Fibroblast of skin of right biceps (primary cell): ENCODE results near the gene SSU72.
A peak's percentile ranks its signal among the peaks of the same experiment; 100 is the strongest.
"Not testable (repeated sequence)": the region's sequence is repeated elsewhere in the genome, so short reads cannot be mapped to it uniquely, and the experiment has no call there.

ENCODE experiments used
- DNase-seq: peaks from one replicate; pipeline ENCODE4 v3.0.0-alpha.2; 2013

The SSU72 gene

DNA sequence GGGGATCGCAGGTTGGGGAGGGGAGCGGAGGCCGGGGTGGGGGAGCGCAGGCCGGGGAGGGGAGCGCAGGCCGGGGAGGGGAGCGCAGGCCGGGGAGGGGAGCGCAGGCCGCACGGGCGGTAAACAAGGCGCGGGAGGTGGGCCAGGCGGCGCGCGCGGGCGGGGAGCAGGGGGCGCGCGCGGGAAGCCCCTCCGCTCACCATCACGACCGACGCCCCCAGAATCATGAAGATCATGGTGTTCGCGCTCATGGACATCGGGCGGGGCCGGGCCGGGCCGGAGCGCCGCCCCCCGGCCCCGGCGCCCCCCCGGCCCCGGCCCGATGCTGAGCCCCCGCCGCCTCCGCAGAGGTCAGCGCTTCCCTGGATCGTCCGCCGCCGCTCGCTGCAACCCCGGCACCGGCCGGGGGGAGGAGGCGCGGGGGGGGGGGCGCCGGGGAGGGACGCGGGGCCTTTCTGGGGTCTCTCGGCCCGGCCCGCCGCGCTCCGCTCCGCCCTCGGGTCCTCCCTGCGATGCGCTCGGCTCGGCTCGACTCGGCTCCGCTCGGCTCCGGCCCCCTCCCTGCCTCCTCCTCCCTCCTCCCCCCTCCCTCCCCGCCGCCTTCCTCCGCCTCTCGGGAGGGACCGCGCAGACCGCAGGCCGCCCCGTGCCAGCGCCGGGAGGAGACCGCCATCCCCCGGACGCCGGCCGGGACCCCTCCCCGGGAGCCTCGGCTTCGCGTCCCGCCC is 34.4 kb downstream of the SSU72 start, which contains the start of gene TMEM240:
TMEM240 (minus strand) TSS at position 535 of the 728 bp plus-strand sequence; CDS start at position 257, 278 bp downstream.
- peak; percentile 84 for DNase-seq

DNA sequence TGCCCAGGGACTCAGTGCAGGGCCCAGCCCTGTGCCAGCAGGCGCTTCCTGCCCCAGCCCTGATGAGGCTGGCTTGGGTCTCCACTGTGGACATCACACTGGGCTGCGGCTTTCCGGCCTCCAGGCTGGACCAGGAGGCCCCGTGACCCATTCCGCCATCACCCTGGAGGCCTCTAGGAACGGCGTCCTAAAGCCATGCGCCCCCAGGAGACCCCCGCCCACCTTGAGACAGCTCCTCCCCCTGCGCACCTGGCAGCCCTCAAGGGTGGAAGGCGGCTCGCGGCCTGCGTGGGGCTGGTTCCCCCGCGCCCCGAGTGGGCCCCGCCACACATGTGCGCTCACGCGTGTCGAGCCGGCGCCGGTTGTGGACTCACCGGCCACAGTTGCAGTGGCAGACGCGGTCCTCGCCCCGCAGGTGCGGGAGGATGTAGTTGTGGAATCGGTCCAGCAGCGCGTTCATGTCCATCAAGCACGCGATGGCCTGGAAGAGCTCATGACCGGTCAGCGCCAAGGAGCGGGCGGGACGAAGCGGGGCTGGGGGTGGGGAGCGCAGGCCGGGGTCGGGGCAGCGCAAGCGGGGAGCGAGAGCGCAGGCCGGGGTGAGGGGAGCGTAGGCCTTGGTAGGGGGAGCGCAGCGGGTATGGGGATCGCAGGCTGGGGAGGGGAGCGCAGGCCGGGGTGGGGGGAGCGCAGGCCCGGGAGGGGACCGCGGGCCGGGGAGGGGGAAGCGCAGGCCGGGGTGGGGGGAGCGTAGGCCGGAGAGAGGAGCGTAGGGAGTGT is 35.2 kb downstream of the SSU72 start:
- DNase-seq, result peak; percentile 33

DNA sequence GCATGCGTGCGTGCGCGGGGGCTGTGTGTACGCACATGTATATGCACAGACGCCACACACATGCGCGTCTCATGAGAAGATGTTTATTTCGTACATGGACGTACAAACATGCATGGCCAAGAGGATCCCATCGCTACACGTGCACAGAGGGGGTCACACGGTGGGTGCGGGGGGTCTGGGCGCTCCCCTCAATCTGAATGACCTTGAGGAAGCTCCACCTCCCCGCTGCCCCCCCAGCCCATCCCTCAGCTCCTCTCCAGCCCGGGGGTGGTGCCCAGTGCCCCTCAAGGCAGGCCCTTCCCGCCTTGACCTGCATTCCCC is 35.7 kb downstream of the SSU72 start:
- DNase-seq, result no peak

- DNase-seq, result no peak
Observed at GRCh38 chr1:1538334-1538733, 36.3 kb downstream of the SSU72 start.

GRCh38 chr1:1537626-1538250 is 36.9 kb downstream of the SSU72 start:
- DNase-seq, result no peak

GRCh38 chr1:1536938-1537546 is 37.6 kb downstream of the SSU72 start:
- no peak for DNase-seq

- DNase-seq, result no peak
Observed at GRCh38 chr1:1536019-1536937, 38.4 kb downstream of the SSU72 start.

GRCh38 chr1:1535201-1536018 is 39.3 kb downstream of the SSU72 start:
- DNase-seq, result no peak

DNA sequence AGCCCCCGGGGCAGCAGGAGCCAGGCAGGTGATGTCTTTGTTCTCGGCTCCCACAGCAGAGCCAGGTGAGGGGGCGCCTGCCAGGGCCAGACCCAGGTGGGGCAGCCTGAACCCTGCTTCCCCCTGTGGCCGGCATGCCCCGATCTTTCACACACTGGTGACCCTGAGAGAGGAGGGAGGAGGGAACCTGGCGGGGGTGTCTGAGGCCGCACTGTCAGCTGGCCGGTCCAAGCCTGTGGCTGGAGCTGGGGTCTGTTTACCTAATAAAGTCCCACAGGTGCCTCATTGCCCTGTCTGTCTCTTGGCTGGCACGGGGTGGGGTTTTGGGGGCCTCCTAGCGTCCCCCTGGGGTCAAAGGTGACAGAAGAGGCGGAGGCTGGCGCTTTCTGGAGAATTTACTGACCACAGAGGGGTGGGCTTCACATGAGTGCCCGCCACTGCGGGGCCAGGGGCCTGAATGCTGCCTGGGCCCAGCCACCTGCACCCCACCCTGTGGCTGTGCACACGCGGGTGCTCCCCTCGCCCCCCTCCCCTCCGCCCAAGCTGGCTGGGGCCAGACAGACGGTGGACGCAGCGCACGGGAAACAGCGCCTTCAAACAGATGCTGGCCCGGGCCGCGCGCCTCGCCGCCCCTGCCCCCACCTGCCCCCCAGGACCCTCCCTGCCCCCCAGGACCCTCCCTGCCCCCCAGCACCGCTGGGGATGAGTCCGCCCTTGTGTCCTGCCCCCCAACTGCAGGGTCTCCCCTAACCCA is 40.1 kb downstream of the SSU72 start:
- DNase-seq, result no peak

DNA sequence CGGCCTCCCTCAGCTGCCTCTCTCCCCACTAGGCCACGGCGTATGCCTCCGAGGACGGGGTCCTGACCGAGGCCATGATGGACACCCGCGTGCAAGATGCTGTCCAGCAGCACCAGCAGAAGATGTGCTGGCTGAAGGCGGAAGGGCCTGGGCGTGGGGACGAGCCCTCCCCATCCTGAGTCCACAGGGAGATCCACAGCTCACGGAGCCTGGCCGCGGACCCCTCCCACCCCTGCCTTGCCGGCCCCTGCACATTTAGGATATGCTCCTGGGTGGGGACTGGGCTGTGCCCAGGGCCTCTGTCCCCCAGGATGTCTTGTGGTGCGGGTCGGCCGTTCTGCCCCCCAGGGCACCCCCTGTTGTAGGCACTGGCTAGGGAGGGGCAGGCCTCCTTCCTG is 40.8 kb downstream of the SSU72 start:
- DNase-seq, result not testable (repeated sequence)

GRCh38 chr1:1533176-1533893 is 41.3 kb downstream of the SSU72 start:
- not testable (repeated sequence) for DNase-seq

- DNase-seq, result no peak
Observed at GRCh38 chr1:1531947-1532346, 42.7 kb downstream of the SSU72 start.

- DNase-seq, result no peak
Observed at GRCh38 chr1:1529936-1530335, 44.7 kb downstream of the SSU72 start.

- no peak for DNase-seq
Observed at GRCh38 chr1:1529321-1529720, 45.3 kb downstream of the SSU72 start.

- DNase-seq, result no peak
Observed at GRCh38 chr1:1528301-1529267, 46.1 kb downstream of the SSU72 start.

DNA sequence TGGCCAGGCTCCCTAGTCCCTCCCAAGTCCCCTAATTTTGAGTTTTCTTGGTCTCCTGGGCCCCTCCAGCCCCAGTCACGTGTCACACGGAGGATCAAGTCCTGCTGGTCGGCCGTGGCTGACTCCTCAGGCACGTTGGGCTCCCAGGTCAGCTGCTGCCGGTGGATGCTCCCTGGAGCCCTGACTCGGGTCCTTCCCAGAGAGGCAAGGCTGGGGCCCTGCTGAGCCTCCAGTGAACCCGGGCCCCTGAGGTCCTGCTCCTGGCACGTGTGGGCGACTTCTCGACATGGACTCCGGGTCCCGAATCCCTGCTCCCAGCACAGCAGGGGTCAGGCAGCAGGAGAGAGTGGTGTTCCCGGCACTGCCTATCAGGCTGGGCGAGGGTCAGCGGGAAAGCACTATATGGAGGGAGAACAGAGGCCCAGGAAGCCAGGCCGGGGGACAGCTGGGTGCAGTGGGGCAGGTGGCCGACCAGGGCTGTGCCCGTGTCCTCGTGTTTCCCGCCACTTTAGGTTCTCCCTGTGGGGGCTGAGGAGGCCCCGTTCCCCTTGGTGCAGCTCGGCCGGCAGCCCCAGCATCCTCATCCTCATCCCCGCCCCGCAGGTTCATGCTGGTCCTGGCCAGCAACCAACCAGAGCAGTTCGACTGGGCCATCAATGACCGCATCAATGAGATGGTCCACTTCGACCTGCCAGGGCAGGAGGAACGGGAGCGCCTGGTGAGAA is 47.4 kb downstream of the SSU72 start:
- no peak for DNase-seq

DNA sequence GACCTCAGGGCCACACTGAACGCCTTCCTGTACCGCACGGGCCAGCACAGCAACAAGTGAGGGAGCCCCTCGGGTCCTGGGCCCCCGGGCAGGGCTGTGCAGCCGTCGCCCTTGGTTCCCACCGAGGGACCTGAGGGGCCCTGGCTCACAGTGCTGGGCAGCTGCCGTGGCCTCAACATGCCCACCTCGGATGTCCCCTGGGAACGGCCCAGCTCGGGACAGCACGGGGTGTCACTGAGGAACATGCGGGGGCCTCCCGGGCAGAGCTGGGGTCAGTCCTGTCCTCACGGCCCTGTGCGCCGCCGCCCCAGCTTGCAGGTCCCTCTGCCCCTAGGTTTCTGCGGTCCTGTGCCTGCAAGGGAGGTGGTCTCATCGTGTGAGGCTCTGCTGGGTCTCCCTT is 48.2 kb downstream of the SSU72 start:
- not testable (repeated sequence) for DNase-seq
